PC-9 (cell line): ENCODE measurements around the gene UNC93A. TPM values are rescaled to one million over a fixed set of nuclear protein-coding genes. Genes with fewer than 3 reads are reported as not detected.

ENCODE experiments used
- BruUV-seq: library from RNA; stranded (reverse); fragments of 400-500 nt; replicated peaks from 2 replicates; lab custom pipeline; 2021; lab: Mats Ljungman, UMichigan
- CTCF ChIA-PET: fragments of 300-600 bp; sonication (Branson Sonifier 250); formaldehyde crosslinking; loops from one replicate; lab custom pipeline; 2022; ENCODE audit warnings: antibody characterized with exemption; lab: Charles Lee
- POLR2A ChIA-PET: fragments of 300-600 bp; sonication (Branson Sonifier 250); formaldehyde crosslinking; loops from one replicate; lab custom pipeline; 2022; ENCODE audit warnings: antibody characterized with exemption; ENCODE audit not compliant: unreplicated experiment; lab: Charles Lee
- DNase-seq, 2 experiments: peaks; one replicate each; pipeline versions ENCODE4 v3.0.0 to v3.0.0-alpha.2; 2015 to 2022; ENCODE audit warnings: mixed read lengths in 1 of 2
- H2AFZ ChIP-seq: fragments of 200-600 bp; sonication (generic); 2 replicates; pipeline ENCODE4 v1.8.1; 2017; ENCODE audit warnings: antibody characterized with exemption
- H3F3A ChIP-seq: fragments of 200-600 bp; sonication (generic); 2 replicates; pipeline ENCODE4 v1.8.1; 2017; ENCODE audit warnings: antibody characterized with exemption, mild to moderate bottlenecking, low read depth; ENCODE audit not compliant: insufficient read depth
- H3K27ac ChIP-seq: fragments of 200-600 bp; sonication (generic); 2 replicates; pipeline ENCODE4 v1.6.1; 2016; ENCODE audit warnings: mixed run types
- H3K27me3 ChIP-seq: fragments of 200-600 bp; sonication (generic); 2 replicates; pipeline ENCODE4 v1.6.1; 2016; ENCODE audit warnings: low read depth, mixed run types; ENCODE audit not compliant: insufficient read depth
- H3K36me3 ChIP-seq: fragments of 200-600 bp; sonication (generic); 2 replicates; pipeline ENCODE4 v1.6.1; 2016; ENCODE audit warnings: low read depth, mixed run types
- H3K4me1 ChIP-seq: fragments of 200-600 bp; sonication (generic); replicated peaks from 2 replicates; pipeline ENCODE4 v1.6.1; 2016; ENCODE audit warnings: mixed run types; ENCODE audit not compliant: insufficient read depth
- H3K4me2 ChIP-seq: fragments of 200-600 bp; sonication (generic); 2 replicates; pipeline ENCODE4 v1.6.1; 2017; ENCODE audit warnings: mixed run types
- H3K4me3 ChIP-seq: fragments of 200-600 bp; sonication (generic); 2 replicates; pipeline ENCODE4 v1.6.1; 2016; ENCODE audit warnings: mixed run types
- H3K79me2 ChIP-seq: fragments of 200-600 bp; sonication (generic); 2 replicates; pipeline ENCODE4 v1.6.1; 2017; ENCODE audit warnings: low read depth, mixed run types
- H3K9me2 ChIP-seq: fragments of 200-600 bp; sonication (generic); 2 replicates; pipeline ENCODE4 v1.8.1; 2017; ENCODE audit warnings: mild to moderate bottlenecking; ENCODE audit not compliant: insufficient read depth
- H3K9me3 ChIP-seq: fragments of 200-600 bp; sonication (generic); 2 replicates; pipeline ENCODE4 v1.8.1; 2016; ENCODE audit warnings: low read depth; ENCODE audit not compliant: insufficient read depth
- H4K20me1 ChIP-seq: fragments of 200-600 bp; sonication (generic); 2 replicates; pipeline ENCODE4 v1.8.1; 2017; ENCODE audit not compliant: insufficient read depth
- EZH2 ChIP-seq: fragments of 200-600 bp; sonication (generic); IDR thresholded peaks from 2 replicates; pipeline ENCODE4 v1.8.0; 2017; ENCODE audit warnings: antibody characterized with exemption, low read depth
- intact Hi-C: fragments of 100-400 bp; cut with micrococcal nuclease; formaldehyde crosslinking; loops from one replicate; pipeline ENCODE4 v1.10.0; 2022; ENCODE audit not compliant: unreplicated experiment
- total RNA-seq: library from RNA; stranded (reverse); gene quantifications from 2 replicates; pipeline ENCODE4 v1.2.3, GENCODE V29; 2021
- TF ChIP-seq, protein P1 (sequence below): fragments of 200-600 bp; sonication (generic); conservative IDR thresholded peaks from 2 replicates; pipeline ENCODE4 v1.6.1; 2017; ENCODE audit warnings: mixed run types, antibody characterized with exemption, mild to moderate bottlenecking, moderate library complexity

Gene UNC93A
- total RNA-seq, 1 experiment from 2014 or later, result not detected

DNA sequence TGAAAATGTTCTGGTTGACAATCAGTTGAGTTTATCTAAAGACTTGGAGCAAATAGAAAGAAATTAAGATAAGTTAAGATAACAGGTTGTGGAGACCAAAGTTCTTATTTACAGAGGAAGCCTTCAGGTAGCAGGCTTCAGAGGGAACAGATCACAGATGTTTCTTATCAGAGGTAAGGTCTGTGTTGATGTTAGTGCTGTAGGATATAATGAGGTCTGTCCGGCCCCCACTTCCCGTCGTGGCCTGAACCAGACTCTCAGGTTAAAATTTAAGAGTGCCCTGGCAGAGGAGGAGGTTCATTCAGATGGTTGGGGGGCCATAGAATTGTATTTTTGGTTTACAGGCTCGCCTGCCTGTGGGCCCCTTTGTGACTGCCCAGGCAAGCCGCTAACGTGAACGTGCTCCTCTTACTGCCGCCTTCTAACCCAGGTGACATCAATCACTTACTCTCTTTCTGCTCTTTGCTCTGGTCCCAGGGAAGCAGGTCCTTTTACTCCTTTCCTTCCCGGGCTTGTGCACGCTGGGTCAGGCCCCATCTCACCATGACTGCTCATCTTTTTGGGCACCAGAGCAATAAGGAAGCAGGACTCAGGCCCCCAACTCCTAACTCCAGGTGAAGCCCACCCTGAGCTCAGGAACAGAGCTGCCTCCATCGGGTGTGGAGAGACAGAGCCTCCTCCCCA lies 18.3 kb upstream of the UNC93A start:
- H3K27me3 ChIP-seq, result peaks cover 83% of the 10 kb centered on the region
- no peak overlapping the region for H3K4me3 ChIP-seq
- H3K27ac ChIP-seq, result no peak overlapping the region
- no peaks in the 10 kb centered on the region for H3K9me3 ChIP-seq
- H3F3A ChIP-seq, result no peaks in the 10 kb centered on the region
- no peaks in the 10 kb centered on the region for H3K4me1 ChIP-seq
- ChIA-PET CTCF (no interaction called here), POLR2A (no interaction called here)
- no peaks in the 10 kb centered on the region for H4K20me1 ChIP-seq
- H3K4me2 ChIP-seq, result no peak overlapping the region
- no peak for DNase-seq
- no TSS peak for BruUV-seq
- H2AFZ ChIP-seq, result no peak overlapping the region
- no peaks in the 10 kb centered on the region for H3K79me2 ChIP-seq
- H3K9me2 ChIP-seq, result no peaks in the 10 kb centered on the region
- H3K36me3 ChIP-seq, result no peaks in the 10 kb centered on the region
- intact Hi-C loops, result no loop called here
- TF ChIP-seq, protein P1, sequence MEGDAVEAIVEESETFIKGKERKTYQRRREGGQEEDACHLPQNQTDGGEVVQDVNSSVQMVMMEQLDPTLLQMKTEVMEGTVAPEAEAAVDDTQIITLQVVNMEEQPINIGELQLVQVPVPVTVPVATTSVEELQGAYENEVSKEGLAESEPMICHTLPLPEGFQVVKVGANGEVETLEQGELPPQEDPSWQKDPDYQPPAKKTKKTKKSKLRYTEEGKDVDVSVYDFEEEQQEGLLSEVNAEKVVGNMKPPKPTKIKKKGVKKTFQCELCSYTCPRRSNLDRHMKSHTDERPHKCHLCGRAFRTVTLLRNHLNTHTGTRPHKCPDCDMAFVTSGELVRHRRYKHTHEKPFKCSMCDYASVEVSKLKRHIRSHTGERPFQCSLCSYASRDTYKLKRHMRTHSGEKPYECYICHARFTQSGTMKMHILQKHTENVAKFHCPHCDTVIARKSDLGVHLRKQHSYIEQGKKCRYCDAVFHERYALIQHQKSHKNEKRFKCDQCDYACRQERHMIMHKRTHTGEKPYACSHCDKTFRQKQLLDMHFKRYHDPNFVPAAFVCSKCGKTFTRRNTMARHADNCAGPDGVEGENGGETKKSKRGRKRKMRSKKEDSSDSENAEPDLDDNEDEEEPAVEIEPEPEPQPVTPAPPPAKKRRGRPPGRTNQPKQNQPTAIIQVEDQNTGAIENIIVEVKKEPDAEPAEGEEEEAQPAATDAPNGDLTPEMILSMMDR, result no peak
- TF ChIP-seq EZH2, result no peak

DNA sequence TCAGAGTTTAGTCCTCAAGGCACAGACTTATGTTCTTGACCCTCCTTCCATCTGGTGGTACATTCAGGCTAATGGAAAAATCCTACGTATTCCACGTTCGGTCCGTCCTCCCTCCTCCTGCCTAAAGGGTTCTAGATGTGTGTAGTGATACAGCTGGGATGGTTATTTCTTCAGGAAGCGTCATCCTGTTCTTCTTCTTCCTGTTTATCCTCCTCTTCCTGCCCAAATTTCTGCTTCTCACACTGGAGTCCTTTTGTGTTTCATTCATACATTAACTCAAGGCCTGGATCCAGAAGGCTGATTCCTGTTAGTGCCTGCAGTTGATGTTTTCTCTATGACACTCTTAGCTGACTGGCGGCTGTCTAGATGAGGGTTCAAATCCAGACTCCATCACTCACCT lies 16.8 kb upstream of the UNC93A start:
- H3K9me3 ChIP-seq, result no peaks in the 10 kb centered on the region
- H2AFZ ChIP-seq, result no peak overlapping the region
- H3K27ac ChIP-seq, result no peak overlapping the region
- TF ChIP-seq, protein P1, result no peak
- TF ChIP-seq EZH2, result no peak
- intact Hi-C loops, result no loop called here
- H3K4me3 ChIP-seq, result no peak overlapping the region
- BruUV-seq, result no TSS peak
- H3K9me2 ChIP-seq, result no peaks in the 10 kb centered on the region
- no peaks in the 10 kb centered on the region for H3K36me3 ChIP-seq
- H3K4me2 ChIP-seq, result no peak overlapping the region
- no peaks in the 10 kb centered on the region for H3F3A ChIP-seq
- CTCF ChIA-PET, result no interaction called here
- no peaks in the 10 kb centered on the region for H4K20me1 ChIP-seq
- no peak for DNase-seq
- no peaks in the 10 kb centered on the region for H3K4me1 ChIP-seq
- POLR2A ChIA-PET, result no interaction called here
- H3K79me2 ChIP-seq, result no peaks in the 10 kb centered on the region
- H3K27me3 ChIP-seq, result peaks cover 84% of the 10 kb centered on the region

DNA sequence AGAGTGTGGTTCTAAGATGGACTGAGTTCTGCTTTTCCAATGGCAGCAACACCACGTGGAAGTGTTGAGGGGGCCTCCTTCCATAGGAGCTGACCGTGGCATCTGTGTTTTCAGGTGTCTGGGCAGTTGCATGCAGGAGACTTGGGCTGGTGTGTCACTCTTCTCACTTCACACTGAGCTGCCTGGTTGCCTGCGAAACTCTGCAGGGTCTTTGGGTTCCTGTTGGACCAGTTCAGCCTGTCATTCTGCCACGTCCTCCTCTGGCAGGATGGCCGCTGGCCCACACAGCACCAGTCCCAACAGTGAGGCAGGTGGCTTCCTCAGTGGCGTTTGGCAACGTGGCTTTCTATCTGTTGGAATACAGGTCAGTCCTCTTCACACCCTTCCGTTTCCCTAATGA lies 16.1 kb upstream of the UNC93A start:
- POLR2A ChIA-PET, result no interaction called here
- Histone ChIP-seq H3K9me3 (no peaks in the 10 kb centered on the region), H3K36me3 (no peaks in the 10 kb centered on the region), H2AFZ (no peak overlapping the region), H3K4me1 (no peaks in the 10 kb centered on the region), H3K27me3 (peaks cover 91% of the 10 kb centered on the region), H3F3A (no peaks in the 10 kb centered on the region), H3K9me2 (no peaks in the 10 kb centered on the region), H3K4me2 (no peak overlapping the region), H3K79me2 (no peaks in the 10 kb centered on the region), H3K4me3 (no peak overlapping the region), H3K27ac (no peak overlapping the region), H4K20me1 (no peaks in the 10 kb centered on the region)
- TF ChIP-seq EZH2, result no peak
- TF ChIP-seq, protein P1, result no peak
- intact Hi-C loops, result no loop called here
- BruUV-seq, result no TSS peak
- no peak for DNase-seq
- CTCF ChIA-PET, result no interaction called here
